HG03139 (cell line): ENCODE results near the gene ESX1.
"Not testable (repeated sequence)": the region's sequence is repeated elsewhere in the genome, so short reads cannot be mapped to it uniquely, and the experiment has no call there.

Experiments used
- ATAC-seq: cut with Tn5 transposase; IDR thresholded peaks from one replicate; pipeline ENCODE4 v1.9.1; 2021; ENCODE audit not compliant: unreplicated experiment

The ESX1 gene

DNA sequence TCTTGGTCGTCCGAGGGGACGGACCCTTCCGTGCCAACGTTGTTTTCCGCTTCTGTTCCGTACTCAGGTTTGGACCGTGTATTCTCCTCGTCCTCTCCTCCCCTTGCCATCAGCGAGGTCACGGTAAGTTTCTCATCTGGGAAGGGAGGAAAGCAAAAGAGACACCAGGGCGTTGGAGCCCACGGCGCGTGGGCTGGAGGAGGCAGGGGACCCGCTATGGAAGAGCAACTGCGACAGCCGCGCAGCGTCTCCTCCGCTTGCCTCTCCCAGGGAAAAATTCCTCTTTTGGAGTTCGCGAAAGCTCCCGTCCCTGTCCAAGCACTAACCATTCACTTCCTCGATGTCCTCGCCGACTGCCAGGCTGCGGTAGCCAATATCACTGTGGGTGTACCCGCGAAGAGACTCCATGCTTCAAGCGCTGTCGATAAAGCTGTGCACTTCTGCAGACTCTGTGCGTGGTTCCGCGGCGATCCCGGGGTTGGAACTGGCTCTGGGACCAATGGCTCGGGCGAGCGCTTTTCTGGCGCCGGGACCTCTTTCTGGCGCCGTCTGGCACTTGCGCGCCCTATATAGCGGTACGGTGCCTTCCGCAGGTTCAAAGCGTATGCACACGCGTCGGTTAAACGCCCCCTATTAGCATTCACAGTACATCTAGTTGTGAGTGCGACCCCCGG, at the start of gene ESX1:
TSS of gene ESX1 (minus strand) at position 492 of the 674 bp plus-strand sequence. CDS start at position 408, 84 bp downstream.
- no peak for ATAC-seq

DNA sequence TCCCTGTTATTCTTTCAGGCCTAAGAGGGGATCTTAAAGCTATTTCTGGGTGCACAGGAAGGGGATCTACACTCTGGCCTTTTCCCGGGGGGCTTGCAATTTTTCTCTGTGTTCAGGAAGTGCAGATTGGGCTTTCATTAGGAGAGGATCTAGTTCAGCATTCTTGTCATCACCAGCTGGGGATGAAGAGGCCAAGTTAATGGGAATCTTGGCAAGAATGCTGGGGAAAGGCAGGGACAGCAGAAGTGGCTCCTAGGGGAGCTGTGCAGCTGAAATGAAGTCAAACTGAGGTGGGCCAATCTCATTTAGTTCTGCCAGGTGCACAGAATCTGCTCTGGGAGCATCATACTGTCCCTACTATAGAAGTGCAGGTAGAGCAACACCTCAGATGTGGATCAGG, 40.9 kb upstream of the ESX1 start:
- ATAC-seq = no peak

DNA sequence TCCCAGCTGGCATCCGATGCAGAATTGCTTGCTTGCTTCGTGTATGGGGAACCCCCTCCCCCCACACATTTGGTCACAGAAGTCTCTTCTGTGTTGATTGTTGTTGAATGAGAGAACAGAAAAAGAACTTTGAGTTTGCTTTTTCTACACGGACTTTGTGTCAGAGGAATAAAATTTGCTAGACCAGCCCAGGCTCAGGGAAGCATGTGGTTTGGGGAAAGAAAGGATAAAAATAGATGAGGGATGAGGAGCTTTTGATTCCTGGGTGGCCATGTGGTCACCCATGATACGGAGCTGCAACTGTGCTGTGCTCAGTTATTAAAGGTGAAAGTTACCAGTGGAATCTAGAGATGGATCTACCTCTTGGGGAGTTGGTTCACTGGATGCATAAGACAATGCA, 34.2 kb upstream of the ESX1 start:
- no peak for ATAC-seq

DNA sequence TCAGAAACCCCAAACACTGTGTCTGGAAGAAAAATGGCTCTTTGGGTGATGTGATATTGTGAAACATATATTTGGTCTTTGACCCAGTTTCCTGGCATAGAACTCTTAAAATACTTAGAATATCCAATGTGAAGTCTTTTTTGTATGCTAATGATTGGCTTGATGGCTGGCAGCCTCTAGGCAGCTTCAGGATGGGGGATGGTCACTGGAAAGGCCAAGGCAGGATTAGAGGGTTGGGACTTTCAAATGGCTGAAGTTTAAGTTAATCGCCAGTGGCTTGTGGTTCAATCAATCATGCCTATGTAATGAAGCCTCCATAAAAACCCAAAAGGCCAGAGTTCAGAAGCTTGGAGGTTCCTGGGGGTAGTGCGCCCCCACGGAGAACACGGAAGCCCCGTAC, 33.5 kb upstream of the ESX1 start:
- no peak for ATAC-seq

DNA sequence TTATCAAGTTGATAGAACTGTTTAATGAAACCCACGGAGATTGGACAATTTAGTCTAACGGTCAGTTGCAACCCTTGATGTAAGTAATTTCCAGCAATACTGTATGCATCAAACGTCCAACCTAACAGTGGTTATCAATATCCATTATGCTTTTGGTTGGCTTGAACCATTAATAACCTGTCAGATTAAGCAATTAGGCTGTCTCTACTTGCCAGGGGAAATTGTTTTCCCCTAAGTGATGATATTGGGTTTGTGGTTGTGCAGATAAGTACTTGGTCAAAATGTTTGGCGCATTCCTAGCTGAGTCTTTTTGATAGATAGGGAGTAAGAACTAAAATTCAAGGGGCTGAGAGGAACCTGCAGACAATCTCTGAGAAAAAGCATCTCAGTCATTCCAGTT, 30.5 kb upstream of the ESX1 start:
- ATAC-seq = no peak

DNA sequence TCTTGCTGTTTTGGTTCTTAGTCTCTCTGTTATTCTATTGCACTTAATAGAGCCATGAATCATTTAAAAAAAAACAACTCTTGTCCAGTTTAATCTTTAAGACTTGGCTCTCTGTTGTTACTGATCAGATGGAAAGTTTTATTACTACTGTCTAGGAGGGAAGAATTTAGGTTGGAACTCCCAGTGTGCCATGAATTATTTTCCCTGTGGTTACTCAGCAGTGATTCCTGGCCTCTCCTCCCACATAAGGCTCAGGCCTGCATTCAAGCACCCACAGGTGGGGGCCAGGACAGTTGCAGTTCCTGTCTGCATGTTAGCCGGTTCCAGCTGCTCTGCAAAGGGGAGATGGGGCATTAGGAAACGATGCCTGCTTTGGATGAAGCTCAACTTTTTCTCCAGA, 29.8 kb upstream of the ESX1 start:
- no peak for ATAC-seq

DNA sequence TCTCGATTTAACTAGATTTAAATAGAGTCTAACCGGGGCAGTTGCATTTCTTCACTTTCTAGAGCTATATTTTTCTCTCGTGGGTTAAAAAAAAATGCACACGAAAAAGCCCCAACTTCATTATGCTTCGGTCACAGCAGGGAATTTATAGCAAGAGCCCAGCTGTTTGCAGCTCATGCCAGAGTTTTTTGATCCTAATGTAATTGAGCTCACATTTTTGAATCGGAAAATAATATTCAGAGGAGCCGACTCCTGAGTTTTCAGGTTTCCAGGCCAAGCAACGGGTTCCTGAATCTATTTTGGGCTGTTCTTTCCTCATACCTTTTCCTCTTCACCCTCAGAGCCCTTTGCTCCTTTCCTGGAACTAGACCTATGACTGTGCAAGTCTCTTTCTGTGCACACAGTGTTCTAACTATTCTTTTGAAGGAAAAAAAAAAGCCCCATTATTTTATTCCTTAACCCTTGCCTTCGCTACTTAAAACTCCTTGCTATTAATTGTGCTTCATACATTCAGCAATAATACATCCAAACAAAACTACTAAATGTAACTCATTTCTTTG, 27.5 kb upstream of the ESX1 start:
- ATAC-seq = no peak

DNA sequence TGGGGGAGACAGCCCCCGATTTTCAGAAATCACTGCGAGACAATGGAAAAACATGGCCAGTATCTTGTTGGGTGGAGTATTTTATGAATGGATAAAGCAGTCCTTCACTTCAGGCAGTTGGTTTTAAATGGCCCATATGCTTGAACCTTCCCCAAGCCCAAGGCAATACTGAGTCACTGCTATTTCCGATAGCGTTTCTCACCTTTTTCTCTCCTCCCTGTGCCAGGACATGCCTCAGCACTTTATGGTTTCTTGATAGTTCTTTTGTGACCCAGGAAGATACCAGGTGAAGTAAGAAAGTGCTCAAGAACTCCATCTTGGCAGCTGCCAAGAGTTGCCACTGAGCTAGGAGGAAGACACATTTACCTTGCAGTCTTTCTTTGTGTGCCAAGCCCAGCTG, 26.8 kb upstream of the ESX1 start:
- ATAC-seq = no peak

DNA sequence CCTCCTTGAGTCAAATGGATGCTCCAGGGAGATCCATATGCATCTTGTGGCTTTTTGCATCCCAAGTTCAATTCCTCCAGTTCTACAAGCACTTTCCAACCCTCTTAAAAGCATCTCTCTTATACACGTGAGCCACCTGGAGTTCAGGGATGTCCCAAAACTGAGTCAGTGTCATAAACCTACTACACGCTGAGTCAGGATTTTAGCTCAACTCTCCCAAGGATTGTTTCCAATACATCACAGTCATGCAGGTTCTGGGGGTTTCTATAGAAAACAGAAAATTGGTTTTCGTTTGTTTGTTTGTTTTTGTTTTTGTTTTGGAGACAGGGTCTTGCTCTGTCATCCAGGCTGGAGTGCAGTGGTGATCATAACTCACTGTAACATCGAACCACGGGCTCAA, 25.9 kb upstream of the ESX1 start:
- no peak for ATAC-seq

DNA sequence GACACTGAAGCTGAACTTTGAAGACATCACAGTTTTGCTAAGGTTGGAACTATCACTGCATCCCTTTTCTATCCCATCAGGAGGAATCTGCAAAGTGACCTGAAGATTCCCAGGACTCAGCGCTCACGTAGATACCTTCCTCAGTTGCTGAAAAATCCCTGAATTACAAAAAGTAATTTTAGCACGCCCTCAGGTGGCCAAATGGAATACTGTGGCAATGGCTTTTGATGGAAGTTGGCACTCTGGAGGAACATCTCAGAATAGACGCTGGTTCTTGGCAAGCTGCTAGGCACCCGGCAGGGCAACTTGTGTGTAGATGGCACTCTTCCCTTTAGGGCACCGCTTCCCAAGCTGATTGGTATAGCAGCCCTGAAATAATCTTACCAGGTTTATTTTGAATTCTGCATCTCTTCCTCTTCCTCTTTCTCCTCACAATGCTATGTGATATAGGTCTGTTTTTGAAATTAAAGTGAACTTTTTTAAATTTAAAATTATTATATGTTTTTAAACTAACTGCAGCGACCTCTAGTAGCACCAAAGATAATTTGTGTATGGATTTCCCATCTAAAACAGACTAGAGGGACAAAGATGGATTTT, 16.3 kb upstream of the ESX1 start:
- ATAC-seq = no peak

DNA sequence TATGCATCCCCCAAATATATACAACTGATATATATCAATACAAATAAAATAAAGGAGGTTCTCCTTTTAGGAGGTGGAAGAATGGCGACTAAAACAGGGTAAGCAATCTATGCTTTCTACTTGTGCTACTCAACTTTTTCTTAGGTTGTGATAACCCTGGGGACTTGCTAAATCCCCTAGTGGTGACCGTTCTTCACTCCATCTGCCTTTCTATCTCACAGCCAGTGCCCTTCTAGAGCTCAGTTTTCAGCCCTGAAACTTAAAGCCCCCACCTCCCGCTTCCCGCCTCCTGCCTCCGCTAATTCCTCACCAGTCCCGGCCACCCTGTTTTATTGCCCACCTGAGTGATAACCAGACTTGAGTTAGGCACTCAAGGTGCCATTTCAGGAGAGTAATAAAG, 15.5 kb upstream of the ESX1 start:
- no peak for ATAC-seq

DNA sequence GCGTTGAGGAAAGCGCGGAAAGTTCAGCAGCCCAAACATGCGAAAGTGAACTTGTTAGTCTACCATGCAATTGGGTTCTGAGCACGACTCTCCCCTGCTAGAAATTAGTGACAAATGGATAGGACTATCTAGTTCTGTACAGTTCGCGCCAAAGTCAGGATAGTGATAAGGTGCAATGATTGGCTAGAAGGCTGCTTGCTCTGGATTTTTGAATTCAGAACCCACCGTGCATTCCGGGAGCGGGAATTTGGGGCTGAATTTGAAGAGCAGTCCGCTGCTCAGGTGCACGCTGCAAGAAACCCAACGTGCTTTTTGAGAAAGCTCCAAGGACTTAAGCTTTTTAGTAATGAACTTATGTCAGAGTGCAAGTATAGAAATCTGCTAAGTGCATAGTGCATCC, 732 bp upstream of the ESX1 start:
- no peak for ATAC-seq

DNA sequence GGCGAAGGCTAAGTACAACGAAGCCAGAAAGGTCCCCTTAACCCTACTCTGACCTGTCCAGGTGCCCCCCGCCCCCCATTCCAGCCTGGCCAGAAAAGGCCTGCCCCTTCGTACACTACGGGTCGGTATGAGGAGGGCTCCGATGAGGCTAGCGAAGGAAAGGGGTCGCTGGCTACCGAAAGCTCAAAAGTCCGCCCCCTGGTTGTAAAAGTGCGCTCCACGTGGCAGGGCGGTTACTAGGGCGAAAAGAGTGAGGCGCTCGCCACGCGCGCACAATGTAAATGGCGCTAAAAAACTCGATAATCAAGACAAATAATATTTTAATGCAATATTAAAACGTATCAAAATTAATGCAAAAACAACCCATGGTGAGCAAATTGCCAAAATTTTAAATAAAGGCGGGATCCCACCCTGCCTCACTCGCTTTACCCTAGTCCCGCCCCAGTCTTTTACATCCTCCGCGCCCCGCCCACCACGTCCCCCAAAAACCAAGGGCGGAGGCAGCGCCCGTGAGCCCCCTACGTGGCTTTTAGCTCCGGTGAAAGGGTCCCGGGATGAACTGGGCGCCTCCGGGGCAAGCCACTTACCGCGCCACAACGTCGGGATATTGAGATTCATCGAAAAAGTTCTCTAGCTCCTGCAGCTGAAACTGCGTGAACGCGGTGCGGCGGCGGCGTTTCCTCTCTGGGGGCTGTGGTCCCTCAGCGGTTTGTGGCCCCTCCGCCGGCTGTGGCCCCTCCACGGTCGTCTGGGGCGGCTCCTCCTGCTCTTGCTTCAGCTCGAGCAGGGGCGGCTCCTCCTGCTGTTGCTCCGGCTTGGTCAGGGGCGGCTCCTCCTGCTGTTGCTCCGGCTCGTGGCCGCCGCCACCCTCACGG, 929 bp downstream of the ESX1 start:
- no peak for ATAC-seq

DNA sequence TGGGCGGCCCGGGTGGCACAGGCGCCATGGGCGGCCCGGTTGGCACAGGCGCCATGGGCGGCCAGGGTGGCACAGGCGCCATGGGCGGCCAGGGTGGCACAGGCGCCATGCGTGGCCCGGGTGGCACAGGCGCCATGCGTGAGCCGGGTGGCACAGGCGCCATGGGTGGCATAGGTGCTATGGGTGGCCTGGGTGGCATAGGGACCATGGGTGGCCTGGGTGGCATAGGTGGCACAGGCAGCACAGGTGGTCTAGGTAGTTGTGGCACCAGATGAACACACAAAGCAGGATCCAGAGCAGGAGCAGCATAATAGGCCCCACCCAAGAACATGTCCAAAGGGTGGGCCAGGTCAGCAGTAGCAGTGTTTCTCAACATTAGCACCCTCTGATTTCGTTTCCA, 4.3 kb downstream of the ESX1 start:
- no peak for ATAC-seq

DNA sequence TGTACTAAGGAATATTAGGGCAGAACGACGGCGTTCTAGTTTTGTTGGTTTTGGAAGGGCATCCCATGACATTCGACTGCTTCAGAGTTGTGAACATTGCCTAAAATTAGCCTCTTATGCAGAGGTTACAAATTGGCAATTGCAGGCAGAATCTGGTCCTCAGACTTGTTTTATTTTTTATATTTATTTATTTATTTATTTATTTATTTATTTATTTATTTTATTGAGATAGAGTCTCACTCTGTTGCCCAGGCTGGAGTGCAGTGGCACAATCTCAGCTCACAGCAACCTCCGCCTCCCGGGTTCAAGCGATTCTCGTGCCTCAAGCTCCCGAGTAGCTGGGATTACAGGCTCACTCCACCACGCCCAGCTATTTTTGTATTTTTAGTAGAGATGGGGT, 24.7 kb downstream of the ESX1 start:
- ATAC-seq = not testable (repeated sequence)

DNA sequence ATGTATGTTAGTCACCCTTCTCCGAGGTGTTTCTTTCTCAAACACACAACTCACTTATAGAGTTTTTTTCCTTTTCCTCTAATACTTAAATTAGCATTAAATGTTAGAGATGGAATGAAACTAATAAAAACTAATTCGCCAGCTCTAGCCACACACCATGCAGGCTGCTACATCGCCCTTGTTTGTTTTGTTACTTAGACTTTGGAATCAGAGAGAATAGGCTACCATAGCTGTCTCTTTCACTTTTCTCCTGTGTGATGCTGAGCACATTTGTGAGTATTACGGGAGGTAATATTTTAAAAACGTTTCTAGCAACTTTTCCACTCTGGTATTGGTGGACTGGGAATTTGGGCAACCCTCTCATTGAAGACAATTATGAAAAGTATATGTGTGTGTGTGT, 43.5 kb downstream of the ESX1 start:
- ATAC-seq = no peak

DNA sequence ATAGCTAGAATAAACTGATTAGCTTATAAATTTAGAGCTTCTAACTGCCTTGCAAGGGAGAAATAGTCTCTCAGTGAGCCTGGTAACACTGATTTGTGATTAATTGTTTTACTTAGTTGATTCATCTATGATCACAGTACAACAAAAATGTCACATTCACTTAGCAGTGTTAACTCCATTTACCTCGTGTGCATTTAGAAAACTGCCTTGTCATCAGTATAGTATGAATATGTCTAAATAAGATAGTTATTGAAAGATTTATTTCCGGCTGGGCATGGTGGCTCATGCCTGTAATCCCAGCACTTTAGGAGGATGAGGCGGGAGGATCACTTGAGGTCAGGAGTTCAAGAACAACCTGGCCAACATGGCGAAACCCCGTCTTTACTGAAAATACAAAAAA, 49.2 kb downstream of the ESX1 start:
- ATAC-seq = no peak
